Esophagus squamous epithelium (tissue), 4 donors: ENCODE results near the gene ARHGEF2.

Experiments used
- POLR2A ChIP-seq, 4 donors: fragments of 450-650 bp; IDR thresholded peaks; one replicate each; pipeline ENCODE4 v1.6.1; 2017; ENCODE audit warnings: antibody characterized with exemption in 4 of 4, mild to moderate bottlenecking in 4 of 4, moderate library complexity in 3 of 4
- TF ChIP-seq, protein P1 (sequence below), 6 experiments: fragments of 450-650 bp in 4 of 6; fragments of 200-600 bp in 2 of 6; sonication (generic) in 2 of 6; IDR thresholded peaks; one replicate each; pipeline ENCODE4 v1.5.1; 2016 to 2019; ENCODE audit warnings: antibody characterized with exemption in 6 of 6, mild to moderate bottlenecking in 4 of 6, moderate library complexity in 4 of 6

DNA sequence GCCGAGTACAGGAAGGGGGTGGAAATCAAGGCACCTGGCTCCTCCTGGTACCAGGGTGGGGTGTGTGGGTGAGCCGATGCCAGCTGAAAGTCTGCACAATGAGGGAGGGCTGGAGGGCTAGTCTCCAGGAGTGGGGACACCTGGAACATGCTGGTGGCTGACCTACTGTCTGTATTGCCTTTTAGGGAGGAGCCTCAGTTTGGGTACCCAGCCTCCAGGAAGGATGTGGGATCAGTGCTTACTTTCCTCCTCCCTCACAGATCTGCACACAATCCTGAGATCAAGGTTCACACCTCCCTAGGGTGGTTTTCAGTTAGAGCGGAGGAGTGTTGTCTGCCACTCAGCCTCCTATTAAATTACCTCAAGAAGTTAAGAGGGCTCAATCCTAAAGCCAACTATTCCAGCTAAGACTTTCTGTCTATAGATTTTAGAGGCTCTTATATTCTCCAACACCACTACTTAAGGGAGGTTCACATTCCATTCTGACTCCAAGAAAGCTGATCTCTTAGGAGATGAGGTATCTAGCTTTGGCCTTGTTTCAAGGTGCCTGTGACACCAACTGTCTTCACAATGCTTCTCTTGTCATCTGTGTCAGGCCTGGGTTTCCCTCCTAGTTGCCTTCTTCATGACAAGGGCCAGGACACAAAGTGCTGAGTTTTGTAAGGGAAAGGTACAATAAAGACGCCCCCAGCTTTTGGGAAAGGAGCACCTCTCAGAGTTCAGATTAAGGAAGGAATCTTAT lies 26.7 kb upstream of the ARHGEF2 start:
- TF ChIP-seq, protein P1, sequence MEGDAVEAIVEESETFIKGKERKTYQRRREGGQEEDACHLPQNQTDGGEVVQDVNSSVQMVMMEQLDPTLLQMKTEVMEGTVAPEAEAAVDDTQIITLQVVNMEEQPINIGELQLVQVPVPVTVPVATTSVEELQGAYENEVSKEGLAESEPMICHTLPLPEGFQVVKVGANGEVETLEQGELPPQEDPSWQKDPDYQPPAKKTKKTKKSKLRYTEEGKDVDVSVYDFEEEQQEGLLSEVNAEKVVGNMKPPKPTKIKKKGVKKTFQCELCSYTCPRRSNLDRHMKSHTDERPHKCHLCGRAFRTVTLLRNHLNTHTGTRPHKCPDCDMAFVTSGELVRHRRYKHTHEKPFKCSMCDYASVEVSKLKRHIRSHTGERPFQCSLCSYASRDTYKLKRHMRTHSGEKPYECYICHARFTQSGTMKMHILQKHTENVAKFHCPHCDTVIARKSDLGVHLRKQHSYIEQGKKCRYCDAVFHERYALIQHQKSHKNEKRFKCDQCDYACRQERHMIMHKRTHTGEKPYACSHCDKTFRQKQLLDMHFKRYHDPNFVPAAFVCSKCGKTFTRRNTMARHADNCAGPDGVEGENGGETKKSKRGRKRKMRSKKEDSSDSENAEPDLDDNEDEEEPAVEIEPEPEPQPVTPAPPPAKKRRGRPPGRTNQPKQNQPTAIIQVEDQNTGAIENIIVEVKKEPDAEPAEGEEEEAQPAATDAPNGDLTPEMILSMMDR (IDR thresholded peaks at IDR 0.05), result no peak
- no peak for TF ChIP-seq POLR2A (IDR thresholded peaks at IDR 0.05)
